Stimulated activated CD4-positive, alpha-beta T cell treated with anti-CD3 and anti-CD28 coated beads, Interleukin-4, amount 100 ng/mL, for 48 hours (primary cell): ENCODE measurements around the gene RNF168.
"Not testable (repeated sequence)": the region's sequence is repeated elsewhere in the genome, so short reads cannot be mapped to it uniquely, and the experiment has no call there.

ENCODE experiments used
- DNase-seq, 2 donors: peaks; one replicate each; pipeline ENCODE4 v3.0.0-alpha.2; 2020; ENCODE audit warnings: low read depth in 2 of 2

The RNF168 gene, protein sequence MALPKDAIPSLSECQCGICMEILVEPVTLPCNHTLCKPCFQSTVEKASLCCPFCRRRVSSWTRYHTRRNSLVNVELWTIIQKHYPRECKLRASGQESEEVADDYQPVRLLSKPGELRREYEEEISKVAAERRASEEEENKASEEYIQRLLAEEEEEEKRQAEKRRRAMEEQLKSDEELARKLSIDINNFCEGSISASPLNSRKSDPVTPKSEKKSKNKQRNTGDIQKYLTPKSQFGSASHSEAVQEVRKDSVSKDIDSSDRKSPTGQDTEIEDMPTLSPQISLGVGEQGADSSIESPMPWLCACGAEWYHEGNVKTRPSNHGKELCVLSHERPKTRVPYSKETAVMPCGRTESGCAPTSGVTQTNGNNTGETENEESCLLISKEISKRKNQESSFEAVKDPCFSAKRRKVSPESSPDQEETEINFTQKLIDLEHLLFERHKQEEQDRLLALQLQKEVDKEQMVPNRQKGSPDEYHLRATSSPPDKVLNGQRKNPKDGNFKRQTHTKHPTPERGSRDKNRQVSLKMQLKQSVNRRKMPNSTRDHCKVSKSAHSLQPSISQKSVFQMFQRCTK

DNA sequence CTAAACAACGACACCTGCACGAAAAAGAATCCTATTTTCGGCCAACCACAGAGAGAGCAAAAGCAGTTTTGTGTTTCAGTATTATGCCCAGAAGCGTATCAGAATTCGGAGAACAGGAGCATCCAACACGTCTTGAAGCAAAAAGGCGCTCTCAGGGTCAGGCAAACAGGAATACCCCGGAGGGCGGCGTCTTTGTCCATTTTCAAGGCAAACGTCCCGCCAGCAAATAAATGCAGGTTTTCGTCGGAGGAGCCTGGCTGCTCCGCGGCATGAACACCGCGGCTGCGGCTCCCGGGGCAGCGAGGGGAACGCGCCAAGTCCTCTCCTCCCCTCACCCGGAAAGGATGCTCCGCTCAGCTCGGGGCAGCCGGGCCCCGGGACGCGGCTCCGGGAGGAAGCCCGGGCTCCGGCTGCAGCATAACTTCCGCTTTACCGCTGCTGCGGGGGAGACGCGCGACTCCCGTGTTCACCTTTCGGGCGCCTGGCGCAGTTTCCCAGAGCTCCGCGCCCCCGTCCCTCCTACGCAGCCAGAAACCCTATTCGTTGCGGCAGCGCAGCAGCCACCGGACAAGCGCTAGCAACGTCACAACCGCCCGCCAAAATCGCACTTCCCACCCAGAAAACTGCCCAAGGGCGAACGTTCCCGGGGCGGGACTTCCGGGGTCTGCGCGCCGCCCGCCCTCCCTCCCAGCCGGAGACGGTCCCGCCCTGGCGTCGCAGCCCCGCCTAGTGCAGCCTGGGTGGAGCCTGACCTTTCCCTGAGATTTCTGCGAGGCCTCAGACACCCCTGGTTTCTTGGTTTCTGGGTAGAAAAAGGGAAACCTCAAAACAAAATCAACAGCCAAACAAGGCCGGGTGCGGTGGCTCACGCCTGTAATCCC, at the start of gene RNF168:
TSS of gene RNF168 (minus strand) at position 573 of the 881 bp plus-strand sequence. CDS start 595 bp downstream, outside the sequence.
- peak; percentile 93 to 95 for DNase-seq

DNA sequence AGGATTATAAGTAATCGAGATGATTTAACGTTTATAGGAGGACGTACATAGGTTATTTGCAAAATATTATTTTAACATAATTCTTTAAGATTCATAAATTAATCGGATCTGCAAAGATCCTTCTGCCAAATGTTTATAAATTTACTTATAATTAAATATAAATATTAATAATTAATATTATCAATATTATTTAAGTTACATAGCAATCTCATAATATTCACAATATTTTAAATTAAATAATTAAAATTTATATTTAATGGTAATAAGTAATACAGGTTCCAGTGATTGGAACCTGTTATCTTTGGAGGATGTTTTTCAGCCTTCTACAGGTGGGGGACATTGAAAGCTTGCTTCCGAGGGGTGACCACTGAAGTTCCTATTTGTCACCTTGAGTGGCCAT, 48.7 kb upstream of the RNF168 start:
- DNase-seq = no peak

DNA sequence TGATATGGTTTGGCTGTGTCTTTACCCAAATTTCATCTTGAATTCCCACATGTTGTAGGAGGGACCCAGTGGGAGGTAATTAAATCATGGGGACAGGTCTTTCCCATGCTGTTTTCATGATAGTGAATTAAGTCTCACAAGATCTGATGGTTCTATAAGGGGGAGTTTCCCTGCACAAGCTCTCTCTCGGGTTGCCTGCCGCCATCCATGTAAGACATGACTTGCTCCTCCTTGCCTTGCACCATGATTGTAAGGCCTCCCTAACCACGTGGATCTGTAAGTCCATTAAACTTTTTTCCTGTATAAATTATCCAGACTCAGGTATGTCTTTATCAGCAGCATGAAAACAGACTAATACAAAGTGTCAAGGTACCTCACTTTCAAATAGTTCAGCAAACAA, 46.6 kb upstream of the RNF168 start:
- DNase-seq = not testable (repeated sequence)

DNA sequence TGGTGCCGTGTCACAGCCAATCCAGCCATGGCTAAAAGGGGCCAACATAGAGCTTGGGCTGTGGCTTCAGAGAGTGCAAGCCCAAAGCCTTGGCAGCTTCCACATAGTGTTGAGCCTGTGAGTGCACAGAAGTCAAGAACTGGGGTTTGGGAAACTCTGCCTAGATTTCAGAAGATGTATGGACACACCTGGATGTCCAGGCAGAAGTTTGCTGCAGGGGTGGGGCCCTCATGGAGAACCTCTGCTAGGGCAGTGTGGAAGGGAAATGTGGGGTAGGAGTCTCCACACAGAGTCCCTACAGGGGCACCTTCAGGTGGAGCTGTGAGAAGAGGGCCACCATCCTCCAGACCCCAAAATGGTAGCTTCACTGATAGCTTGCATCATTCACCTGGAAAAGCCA, 45.7 kb upstream of the RNF168 start:
- not testable (repeated sequence) for DNase-seq

DNA sequence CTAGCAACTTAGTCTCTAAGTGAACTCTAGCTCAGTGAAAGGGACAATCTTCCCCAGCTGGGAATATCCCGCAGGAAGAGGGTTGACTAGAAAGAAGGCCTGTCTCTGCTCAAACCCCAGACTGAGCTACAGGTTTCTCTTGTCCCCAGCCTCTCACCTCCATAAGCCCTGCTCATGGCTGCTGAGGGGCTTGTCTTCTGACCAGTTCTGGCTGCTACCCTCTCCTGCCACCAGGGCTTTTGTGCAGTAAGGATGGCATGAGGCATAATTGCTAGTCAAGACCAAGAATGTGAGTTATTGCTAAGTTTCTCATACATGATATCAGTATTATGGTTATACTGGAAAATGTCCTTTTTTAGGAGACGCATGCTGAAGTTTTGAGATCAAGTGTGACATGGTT, 43.5 kb upstream of the RNF168 start:
- DNase-seq = no peak

DNA sequence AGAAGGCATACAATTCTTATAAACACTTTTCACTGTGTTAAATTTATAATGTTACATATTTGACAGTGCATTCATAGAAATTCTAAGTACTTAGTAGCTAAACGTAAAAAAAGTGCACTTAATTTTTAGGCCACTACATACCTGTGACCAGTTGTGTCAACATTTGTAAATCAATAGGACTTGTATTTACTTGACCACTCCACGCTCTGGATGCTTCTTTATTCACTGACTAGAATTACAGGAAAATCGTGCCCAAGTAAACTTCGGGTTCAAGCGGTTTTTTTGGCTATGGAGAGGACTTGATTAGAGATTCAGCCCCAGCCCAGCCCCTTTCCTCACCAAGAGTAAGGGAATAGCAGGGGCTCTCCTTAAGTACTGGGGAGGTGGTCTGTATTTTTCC, 43.0 kb upstream of the RNF168 start:
- DNase-seq = no peak

DNA sequence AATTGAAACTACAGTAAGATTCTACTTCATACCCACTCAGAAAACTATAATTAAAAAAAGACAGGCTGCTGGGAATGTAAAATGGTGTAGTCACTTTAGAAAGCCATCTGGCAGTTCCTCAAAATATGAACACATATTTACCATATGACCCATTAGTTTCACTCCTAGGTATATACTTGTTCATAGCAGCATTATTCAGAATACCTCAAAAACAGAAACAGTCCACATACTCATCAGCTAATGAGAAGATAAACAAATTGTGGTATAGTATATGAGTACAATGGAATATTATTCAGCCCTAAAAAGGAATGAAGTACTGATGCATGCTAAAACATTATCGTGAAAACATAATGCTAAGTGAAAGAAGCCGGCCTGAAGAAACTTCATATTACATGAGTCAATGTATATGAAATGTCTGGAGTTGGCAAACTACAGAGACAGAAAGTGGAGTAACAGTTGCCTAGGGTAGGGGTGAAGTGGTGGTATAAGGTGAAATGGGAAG, 41.0 kb upstream of the RNF168 start:
- no peak for DNase-seq

DNA sequence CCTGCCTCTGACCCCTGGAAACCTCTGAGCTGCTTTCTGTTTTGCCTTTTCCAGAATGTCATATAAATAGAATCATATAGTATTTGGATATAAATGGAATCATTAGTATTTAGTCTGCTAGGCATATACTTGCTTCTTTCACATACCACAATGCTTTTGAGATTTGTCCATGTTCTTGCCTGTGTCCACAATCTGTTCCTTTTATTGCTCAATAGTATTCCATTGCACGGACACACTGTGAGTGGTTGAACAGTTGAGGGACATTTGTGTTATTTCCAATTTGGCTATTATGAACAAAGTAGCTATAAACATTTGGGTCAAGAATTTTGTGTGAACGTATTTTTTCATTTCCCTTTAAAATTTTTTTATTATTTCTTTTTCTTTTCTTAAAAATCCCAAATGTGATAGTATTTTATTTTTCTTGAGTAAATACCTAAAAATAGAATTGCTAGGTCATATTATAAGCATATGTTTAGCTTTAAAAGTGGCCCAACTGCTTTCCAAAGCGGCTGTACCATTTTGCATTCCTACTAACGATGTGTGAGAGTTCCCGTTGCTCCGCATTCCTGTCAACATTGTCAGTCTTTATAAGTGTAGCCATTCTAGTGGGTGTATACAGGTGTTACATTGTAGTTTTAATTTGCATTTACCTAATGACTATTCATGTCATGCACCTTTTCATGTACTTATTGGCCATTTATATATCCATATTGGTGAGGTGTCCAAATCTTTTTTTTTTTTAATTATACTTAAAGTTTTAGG, 38.3 kb upstream of the RNF168 start:
- no peak for DNase-seq

DNA sequence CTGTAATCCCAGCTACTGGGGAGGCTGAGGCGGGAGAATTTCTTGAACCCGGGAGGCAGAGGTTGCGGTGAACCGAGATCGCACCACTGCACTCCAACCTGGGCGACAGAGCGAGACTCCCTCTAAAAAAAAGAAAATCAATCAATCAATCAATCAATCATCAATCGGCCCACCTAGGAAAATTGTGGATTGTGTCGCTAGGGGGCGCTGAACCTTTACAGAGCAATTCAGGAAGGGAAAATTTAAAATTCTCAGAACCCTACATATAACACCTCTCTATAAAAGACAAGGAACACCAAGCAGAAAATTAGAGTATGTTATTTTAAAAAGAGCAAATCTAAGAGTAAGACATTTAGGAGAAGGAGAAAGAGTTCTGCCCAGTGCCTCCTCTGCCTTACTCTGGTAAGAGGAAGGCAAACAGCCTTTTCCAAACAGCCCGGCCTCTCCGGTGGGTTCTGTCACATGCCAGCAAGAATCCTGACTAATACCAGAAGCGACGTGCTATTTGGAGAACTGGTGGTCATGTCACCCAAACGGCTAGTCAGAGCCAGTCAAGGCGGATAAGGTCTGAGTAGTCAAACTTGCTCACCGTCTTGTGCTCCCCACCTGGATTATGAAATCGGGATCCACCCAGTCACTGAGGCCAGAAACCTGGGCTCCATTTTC, 33.9 kb upstream of the RNF168 start:
- DNase-seq = peak; percentile 50 to 66

DNA sequence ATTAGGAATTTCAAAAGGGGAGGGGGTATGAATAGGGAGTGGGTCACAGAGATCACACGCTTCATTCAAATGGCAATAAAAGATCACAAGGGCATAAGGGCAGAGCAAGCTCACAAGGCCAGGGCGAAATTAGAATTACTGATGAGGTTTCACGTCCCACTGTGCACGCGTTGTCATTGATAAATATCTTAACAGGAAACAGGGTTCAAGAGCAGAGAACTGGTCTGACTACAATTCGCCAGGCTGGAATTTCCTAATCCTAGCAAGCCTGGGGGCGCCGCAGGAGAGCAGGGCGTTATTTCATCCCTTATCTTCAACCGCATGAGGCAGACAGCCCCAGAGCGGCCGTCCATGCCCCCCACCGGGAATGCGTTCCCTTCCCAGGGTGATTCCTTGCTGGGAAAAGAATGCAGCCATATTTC, 29.7 kb upstream of the RNF168 start:
- no peak for DNase-seq

DNA sequence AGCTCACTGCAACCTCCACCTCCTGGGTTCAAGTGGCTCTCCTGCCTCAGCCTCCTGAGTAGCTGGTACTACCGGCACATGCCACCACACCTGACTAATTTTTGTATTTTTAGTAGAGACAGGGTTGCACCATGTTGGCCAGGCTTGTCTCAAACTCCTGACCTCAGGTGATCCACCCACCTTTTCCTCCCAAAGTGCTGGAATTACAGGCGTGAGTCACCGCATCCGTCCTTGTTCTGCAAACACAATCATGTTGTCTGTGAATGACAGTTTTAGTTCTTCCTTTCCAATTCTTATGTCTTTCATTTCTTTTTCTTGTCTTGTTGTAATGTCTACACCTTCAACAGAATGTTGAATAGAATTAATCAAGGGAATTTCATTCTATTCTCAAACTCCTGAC, 27.9 kb upstream of the RNF168 start:
- no peak for DNase-seq

DNA sequence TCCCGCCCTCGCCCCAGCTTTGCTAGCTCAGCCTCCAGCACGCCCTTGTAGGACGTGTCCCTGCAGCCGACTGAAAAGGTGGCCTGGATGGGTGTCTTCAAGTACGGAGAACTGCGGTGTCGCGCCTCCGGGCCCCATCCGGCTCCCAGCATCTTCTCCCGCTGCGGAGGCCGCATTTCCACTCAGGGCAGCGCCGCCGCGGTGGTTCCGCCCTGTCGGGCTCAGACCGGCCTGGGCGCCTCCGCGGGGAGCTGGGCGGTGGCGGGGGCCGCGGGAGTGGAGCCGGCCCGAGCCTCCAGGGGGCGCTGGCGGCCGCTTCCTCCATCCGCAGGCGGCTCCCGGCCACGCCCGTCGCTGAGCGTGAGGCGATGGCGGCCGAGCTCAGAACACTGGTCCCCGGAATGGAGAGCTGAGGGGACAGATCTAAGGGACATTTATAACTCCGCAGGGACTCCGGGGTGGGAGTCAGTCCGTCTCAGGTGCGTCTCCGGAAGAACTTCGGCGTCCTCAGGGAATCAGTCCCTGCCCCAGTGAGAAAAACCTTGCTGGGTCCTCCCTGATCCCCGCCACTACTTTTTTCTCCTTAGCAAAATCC, 25.2 kb upstream of the RNF168 start:
- DNase-seq = peak; percentile 85 to 91

DNA sequence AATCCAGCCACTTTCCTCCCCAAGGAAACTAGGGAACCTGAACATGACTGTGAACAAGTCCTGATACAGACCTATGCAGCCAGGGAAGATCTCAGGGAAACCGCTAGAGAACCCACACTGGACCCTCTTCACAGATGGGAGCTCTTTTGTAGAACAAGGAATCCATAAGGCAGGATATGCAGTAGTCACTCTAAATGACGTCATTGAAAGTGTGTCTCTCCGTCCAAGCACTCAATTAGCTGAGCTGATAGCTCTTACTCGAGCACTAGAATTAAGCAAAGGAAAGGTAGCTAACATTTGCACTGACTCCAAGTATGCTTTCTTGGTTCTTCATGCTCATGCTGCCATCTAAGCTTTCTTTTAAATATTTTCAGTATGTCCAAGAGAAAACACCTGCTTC, 21.6 kb upstream of the RNF168 start:
- DNase-seq = no peak

DNA sequence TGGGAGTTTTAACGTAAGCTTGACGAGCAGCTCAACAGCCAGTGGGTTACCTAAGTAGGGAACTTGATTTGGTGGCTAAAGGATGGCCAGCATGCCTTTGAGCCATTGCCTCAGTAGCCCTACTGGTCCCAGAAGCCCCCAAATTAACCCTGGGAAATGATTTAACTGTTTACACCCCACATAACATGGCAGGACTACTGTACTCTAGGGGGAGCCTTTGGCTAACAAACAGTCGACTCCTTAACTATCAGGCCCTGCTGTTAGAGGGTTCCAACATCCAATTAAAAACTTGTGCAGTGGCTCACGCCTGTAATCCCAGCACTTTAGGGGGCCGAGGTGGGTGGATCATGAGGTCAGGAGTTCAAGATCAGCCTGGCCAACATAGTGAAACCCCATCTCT, 21.0 kb upstream of the RNF168 start:
- DNase-seq = no peak

DNA sequence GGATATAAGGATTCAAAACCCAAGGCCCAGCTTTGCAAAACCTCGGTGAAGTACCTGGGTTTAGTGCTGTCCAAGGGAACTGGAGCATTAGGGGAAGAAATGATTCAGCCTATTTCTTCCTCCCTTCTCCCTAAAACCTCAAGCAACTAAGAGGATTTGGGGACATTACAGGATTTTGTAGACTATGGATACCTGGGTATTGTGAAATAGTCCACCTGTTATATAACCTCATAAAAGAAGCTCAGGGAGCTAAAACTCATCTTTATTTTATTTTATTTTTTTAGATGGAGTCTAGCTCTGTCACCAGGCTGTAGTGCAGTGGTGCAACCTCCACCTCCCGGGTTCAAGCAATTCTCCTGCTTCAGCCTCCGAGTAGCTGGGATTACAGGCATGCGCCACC, 20.3 kb upstream of the RNF168 start:
- DNase-seq = no peak

DNA sequence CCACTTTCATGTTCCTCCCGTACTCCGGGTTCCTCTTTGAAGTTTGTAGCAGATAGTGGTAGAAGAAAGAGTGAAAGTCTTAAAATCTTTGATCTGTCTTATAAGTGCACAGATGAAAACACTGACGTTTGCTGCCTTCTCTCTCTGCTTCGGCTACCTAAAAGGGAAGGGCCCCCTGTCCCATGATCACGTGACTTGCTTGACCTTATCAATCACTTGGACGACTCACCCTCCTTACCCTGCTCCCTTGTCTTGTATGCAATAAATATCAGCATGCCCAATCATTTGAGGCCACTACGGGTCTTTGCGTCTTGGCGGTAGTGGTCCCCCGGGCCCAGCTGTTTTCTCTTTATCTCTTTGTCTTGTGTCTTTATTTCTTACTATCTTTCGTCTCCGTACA, 17.7 kb upstream of the RNF168 start:
- DNase-seq = not testable (repeated sequence)

DNA sequence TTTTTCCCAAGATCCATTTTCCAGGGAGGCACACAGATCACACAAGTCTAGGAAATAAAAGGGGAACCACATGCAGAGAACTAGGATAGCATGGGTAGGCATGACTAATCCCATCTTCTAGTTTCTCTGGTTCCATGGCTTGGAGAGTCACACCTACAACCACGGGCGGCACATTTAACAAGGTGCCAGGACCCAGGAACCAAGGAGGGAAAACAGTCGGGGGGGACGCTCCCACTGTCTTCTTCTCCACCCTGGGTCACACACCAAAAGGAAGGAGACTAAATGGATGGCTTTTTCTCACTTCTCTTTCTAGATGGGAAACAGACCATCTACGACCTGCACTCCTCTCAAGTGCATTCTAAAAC, 16.1 kb upstream of the RNF168 start:
- DNase-seq = peak in 1 of 2 donors; percentile 34

DNA sequence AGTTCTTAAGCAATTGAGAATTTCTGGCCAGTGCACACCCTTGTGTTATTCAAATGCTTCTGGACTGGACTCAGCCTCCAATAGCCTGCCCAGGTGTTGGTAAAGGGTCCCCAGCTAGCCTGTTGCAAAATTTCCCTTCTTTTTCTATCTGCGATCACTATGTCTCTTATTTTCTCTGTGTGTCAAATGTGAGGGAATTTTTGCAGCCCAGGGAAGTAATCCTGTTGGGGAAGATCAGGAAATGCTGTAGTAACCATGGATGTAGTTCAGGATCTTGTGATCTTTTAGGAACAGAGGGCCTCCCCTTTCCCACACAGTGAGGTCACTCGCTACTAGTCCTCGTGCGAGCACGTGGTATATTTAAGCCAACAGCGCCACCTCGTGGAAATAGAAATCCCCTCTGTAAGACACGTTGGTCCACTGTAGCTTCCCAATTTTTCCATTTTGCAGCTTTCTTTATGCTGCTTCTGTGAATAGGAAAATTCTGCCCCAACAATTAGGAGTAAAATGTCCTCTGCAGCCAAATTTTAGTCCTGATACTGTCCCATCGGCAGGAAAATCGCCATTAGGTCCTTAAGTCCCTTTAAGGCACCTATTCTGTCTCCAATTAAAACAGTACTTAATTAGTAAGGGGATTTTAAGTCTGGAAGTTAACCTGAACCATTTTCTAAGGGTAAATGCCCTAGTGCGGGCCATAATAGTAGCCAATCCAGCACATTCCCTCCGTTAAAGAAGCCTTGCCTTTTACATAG, 15.6 kb upstream of the RNF168 start:
- DNase-seq = peak; percentile 57 to 68

DNA sequence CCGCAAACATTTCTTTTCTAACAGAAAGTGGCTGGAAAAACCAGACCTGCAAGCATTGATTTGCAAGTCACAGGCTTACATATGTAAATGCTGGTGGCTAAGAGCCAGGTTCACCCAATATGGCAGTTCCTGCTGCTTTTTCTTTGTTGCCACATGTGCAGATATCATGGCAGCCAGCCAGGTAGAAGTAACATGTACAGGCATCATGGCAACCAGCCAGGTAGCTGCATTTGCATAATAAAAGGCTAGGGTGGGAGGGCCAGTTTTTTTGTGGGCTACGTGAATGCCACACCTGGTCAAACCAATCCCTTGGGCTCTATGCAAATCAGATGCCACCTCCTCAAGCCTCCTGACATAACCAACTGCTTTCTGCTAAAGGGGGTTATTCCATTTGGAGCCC, 14.4 kb upstream of the RNF168 start:
- no peak for DNase-seq
